GM12873 (cell line): ENCODE data around the gene DCBLD2.

Source experiments
- CTCF ChIP-seq: IDR thresholded peaks from 2 replicates; pipeline ENCODE4 v1.5.1; 2012; ENCODE audit warnings: low read depth, mild to moderate bottlenecking, moderate library complexity, low read length, control low read depth; ENCODE audit not compliant: insufficient read depth; ENCODE audit errors: missing control alignments

The DCBLD2 gene

GRCh38 chr3:98770261-98771039 is 131.0 kb downstream of the DCBLD2 start:
- no peak for TF ChIP-seq CTCF

GRCh38 chr3:98769448-98769847 is 132.0 kb downstream of the DCBLD2 start:
- no peak for TF ChIP-seq CTCF

- TF ChIP-seq CTCF: no peak
Observed at GRCh38 chr3:98768961-98769360, 132.5 kb downstream of the DCBLD2 start.

- TF ChIP-seq CTCF: no peak
Observed at GRCh38 chr3:98766924-98767323, 134.6 kb downstream of the DCBLD2 start.

- TF ChIP-seq CTCF: no peak
Observed at GRCh38 chr3:98765721-98766120, 135.8 kb downstream of the DCBLD2 start.

- no peak for TF ChIP-seq CTCF
Observed at GRCh38 chr3:98764472-98764884, 137.0 kb downstream of the DCBLD2 start.

- TF ChIP-seq CTCF: no peak
Observed at GRCh38 chr3:98763819-98764418, 137.6 kb downstream of the DCBLD2 start.
